BLaER1 (cell line): ENCODE data around the gene WHRN.
A peak's percentile ranks its signal among the peaks of the same experiment; 100 is the strongest.

ENCODE experiments used
- H3K27ac ChIP-seq: shearing (Covaris generic); formaldehyde crosslinking; 2 replicates; pipeline ENCODE4 v1.8.1; 2022
- H3K27me3 ChIP-seq: shearing (Covaris generic); formaldehyde crosslinking; 2 replicates; pipeline ENCODE4 v1.8.1; 2022
- H3K36me3 ChIP-seq: shearing (Covaris generic); formaldehyde crosslinking; 2 replicates; pipeline ENCODE4 v1.8.1; 2022
- H3K4me1 ChIP-seq: shearing (Covaris generic); formaldehyde crosslinking; 2 replicates; pipeline ENCODE4 v1.8.1; 2022
- H3K4me2 ChIP-seq: shearing (Covaris generic); formaldehyde crosslinking; 2 replicates; pipeline ENCODE4 v1.8.1; 2022
- H3K4me3 ChIP-seq: shearing (Covaris generic); formaldehyde crosslinking; 2 replicates; pipeline ENCODE4 v1.8.1; 2022
- H3K9ac ChIP-seq: shearing (Covaris generic); formaldehyde crosslinking; 2 replicates; pipeline ENCODE4 v1.8.1; 2022
- H3K9me3 ChIP-seq: shearing (Covaris generic); formaldehyde crosslinking; 2 replicates; pipeline ENCODE4 v1.8.1; 2022
- H4K20me1 ChIP-seq: shearing (Covaris generic); formaldehyde crosslinking; 2 replicates; pipeline ENCODE4 v1.8.1; 2022
- Cebpa-rat ChIP-seq: shearing (Covaris generic); IDR thresholded peaks from 2 replicates; pipeline ENCODE4 v1.8.1; 2022

Gene WHRN

GRCh38 chr9:114475412-114476135 lies 29.7 kb downstream of the WHRN start:
- Histone ChIP-seq H3K9ac (no peak overlapping the region), H3K4me2 (0 out of 2 replicates have a peak overlapping the region, but pooled peaks have one; percentile 3), H3K27me3 (no peaks in the 10 kb centered on the region), H3K9me3 (no peaks in the 10 kb centered on the region), H3K27ac (no peak overlapping the region), H3K4me3 (no peak overlapping the region), H3K4me1 (peaks cover 8% of the 10 kb centered on the region), H3K36me3 (no peaks in the 10 kb centered on the region), H4K20me1 (no peaks in the 10 kb centered on the region)
- TF ChIP-seq Cebpa-rat: no peak

- H4K20me1 ChIP-seq: no peaks in the 10 kb centered on the region
- no peak overlapping the region for H3K4me2 ChIP-seq
- no peak for TF ChIP-seq Cebpa-rat
- H3K4me3 ChIP-seq: no peak overlapping the region
- no peaks in the 10 kb centered on the region for H3K36me3 ChIP-seq
- H3K9me3 ChIP-seq: no peaks in the 10 kb centered on the region
- peaks cover 8% of the 10 kb centered on the region for H3K4me1 ChIP-seq
- H3K9ac ChIP-seq: no peak overlapping the region
- no peak overlapping the region for H3K27ac ChIP-seq
- no peaks in the 10 kb centered on the region for H3K27me3 ChIP-seq
Observed at GRCh38 chr9:114474425-114474824, 30.8 kb downstream of the WHRN start.

- no peaks in the 10 kb centered on the region for H3K9me3 ChIP-seq
- H3K4me1 ChIP-seq: peaks cover 8% of the 10 kb centered on the region
- H3K27ac ChIP-seq: no peak overlapping the region
- no peak overlapping the region for H3K4me2 ChIP-seq
- no peak overlapping the region for H3K4me3 ChIP-seq
- no peak overlapping the region for H3K9ac ChIP-seq
- no peaks in the 10 kb centered on the region for H3K27me3 ChIP-seq
- H4K20me1 ChIP-seq: no peaks in the 10 kb centered on the region
- TF ChIP-seq Cebpa-rat: no peak
- H3K36me3 ChIP-seq: no peaks in the 10 kb centered on the region
Observed at GRCh38 chr9:114473447-114473801, 31.8 kb downstream of the WHRN start.

GRCh38 chr9:114472765-114473446 lies 32.4 kb downstream of the WHRN start:
- Histone ChIP-seq H3K4me1 (peaks cover 8% of the 10 kb centered on the region), H4K20me1 (no peaks in the 10 kb centered on the region), H3K9ac (no peak overlapping the region), H3K36me3 (no peaks in the 10 kb centered on the region), H3K27me3 (no peaks in the 10 kb centered on the region), H3K4me3 (no peak overlapping the region), H3K4me2 (no peak overlapping the region), H3K27ac (no peak overlapping the region), H3K9me3 (no peaks in the 10 kb centered on the region)
- TF ChIP-seq Cebpa-rat: no peak

GRCh38 chr9:114471157-114471556 lies 34.1 kb downstream of the WHRN start:
- no peak overlapping the region for H3K4me3 ChIP-seq
- no peak overlapping the region for H3K9ac ChIP-seq
- H3K4me1 ChIP-seq: peaks cover 8% of the 10 kb centered on the region
- H4K20me1 ChIP-seq: no peaks in the 10 kb centered on the region
- H3K4me2 ChIP-seq: no peak overlapping the region
- H3K27ac ChIP-seq: no peak overlapping the region
- H3K27me3 ChIP-seq: no peaks in the 10 kb centered on the region
- no peaks in the 10 kb centered on the region for H3K9me3 ChIP-seq
- no peak for TF ChIP-seq Cebpa-rat
- H3K36me3 ChIP-seq: no peaks in the 10 kb centered on the region

- H3K9ac ChIP-seq: no peak overlapping the region
- no peak overlapping the region for H3K4me3 ChIP-seq
- no peaks in the 10 kb centered on the region for H4K20me1 ChIP-seq
- no peaks in the 10 kb centered on the region for H3K36me3 ChIP-seq
- no peak for TF ChIP-seq Cebpa-rat
- H3K4me2 ChIP-seq: no peak overlapping the region
- H3K27me3 ChIP-seq: no peaks in the 10 kb centered on the region
- H3K4me1 ChIP-seq: peaks cover 7% of the 10 kb centered on the region
- H3K27ac ChIP-seq: no peak overlapping the region
- no peaks in the 10 kb centered on the region for H3K9me3 ChIP-seq
Observed at GRCh38 chr9:114470581-114470980, 34.7 kb downstream of the WHRN start.

- TF ChIP-seq Cebpa-rat: no peak
- Histone ChIP-seq H4K20me1 (no peaks in the 10 kb centered on the region), H3K27ac (no peak overlapping the region), H3K9me3 (no peaks in the 10 kb centered on the region), H3K9ac (no peak overlapping the region), H3K4me2 (no peak overlapping the region), H3K27me3 (no peaks in the 10 kb centered on the region), H3K36me3 (no peaks in the 10 kb centered on the region), H3K4me1 (peaks cover 3% of the 10 kb centered on the region), H3K4me3 (no peak overlapping the region)
Observed at GRCh38 chr9:114470121-114470520, 35.2 kb downstream of the WHRN start.

GRCh38 chr9:114469091-114469853 lies 36.0 kb downstream of the WHRN start:
- H3K27me3 ChIP-seq: no peaks in the 10 kb centered on the region
- no peaks in the 10 kb centered on the region for H3K36me3 ChIP-seq
- no peaks in the 10 kb centered on the region for H4K20me1 ChIP-seq
- no peak overlapping the region for H3K9ac ChIP-seq
- no peak overlapping the region for H3K4me2 ChIP-seq
- H3K4me3 ChIP-seq: no peak overlapping the region
- H3K9me3 ChIP-seq: no peaks in the 10 kb centered on the region
- H3K4me1 ChIP-seq: no peaks in the 10 kb centered on the region
- no peak for TF ChIP-seq Cebpa-rat
- H3K27ac ChIP-seq: no peak overlapping the region

- no peaks in the 10 kb centered on the region for H4K20me1 ChIP-seq
- H3K4me3 ChIP-seq: no peak overlapping the region
- no peak overlapping the region for H3K4me2 ChIP-seq
- H3K9me3 ChIP-seq: no peaks in the 10 kb centered on the region
- TF ChIP-seq Cebpa-rat: no peak
- H3K27ac ChIP-seq: no peak overlapping the region
- H3K27me3 ChIP-seq: no peaks in the 10 kb centered on the region
- no peak overlapping the region for H3K9ac ChIP-seq
- no peaks in the 10 kb centered on the region for H3K4me1 ChIP-seq
- no peaks in the 10 kb centered on the region for H3K36me3 ChIP-seq
Observed at GRCh38 chr9:114467910-114468309, 37.4 kb downstream of the WHRN start.

- Histone ChIP-seq H3K27ac (no peak overlapping the region), H3K9ac (no peak overlapping the region), H3K4me1 (no peaks in the 10 kb centered on the region), H3K36me3 (no peaks in the 10 kb centered on the region), H3K9me3 (no peaks in the 10 kb centered on the region), H3K4me2 (no peak overlapping the region), H3K27me3 (no peaks in the 10 kb centered on the region), H4K20me1 (no peaks in the 10 kb centered on the region), H3K4me3 (no peak overlapping the region)
- no peak for TF ChIP-seq Cebpa-rat
Observed at GRCh38 chr9:114467226-114467750, 38.0 kb downstream of the WHRN start.
